ENCODE measurements around the gene EPS8L1. TPM values are rescaled to one million over a fixed set of nuclear protein-coding genes. Genes with fewer than 3 reads are reported as not detected.

EPS8L1 gene
- total and polyA plus RNA-seq, 8 donors = 5.3 to 37.5 (median 14.3) TPM

DNA sequence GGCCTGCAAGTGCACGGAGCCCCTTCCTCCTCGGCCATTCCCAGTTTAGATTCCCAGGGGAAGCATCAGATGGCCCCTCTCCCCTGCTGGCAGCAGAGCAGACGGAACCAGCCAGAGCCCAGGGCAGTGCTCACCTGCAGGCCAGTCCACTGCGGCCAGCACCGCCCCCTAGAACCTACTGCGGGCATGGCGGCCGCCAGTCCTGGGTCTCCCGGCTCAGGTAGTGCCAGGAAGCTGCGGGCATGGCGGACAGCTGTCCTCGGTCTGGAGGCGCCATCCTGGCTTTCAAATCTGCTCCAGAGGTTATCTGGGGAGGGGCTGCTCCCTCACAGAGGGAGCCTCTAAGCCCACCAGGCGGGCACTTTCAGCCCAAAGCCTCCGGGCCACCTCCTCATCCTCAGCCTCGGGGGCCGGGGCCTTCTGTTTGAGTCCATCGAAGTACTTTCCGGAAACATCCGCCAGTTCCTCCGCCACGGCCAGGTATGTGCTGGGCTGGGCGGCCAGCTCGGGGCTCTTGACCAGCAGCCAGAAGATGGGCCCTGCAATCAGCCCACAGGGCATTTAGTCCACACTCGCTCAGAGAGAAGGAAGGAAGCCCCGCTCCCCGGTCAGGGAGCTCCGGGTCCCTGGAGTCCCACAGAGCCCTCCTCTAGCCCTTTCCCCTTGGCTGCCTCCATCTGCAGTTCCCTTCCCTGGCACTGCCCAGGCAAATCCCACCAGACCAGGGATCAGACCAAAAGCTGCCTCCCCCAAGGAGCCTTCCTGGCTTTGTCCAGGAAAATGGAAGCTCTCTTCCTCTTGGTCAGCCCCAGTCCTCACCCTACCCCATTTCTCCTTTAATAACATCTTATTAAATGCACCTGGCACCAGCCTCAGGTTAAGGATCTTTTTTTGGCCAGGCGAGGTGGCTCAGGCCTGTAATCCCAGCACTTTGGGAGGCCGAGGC is 30.6 kb upstream of the EPS8L1 start:
- H3K27me3 ChIP-seq = peaks cover 0 to 17% of the 10 kb centered on the region in 2 donors
- H3K4me3 ChIP-seq = no peak overlapping the region
- H3K27ac ChIP-seq = no peak overlapping the region
- intact Hi-C loops (cut with DNase I) = no loop called here
- peaks cover 0 to 82% of the 10 kb centered on the region in 2 donors for H3K36me3 ChIP-seq
- no peaks in the 10 kb centered on the region for H3K9me3 ChIP-seq
- H3K4me1 ChIP-seq = peaks cover 0 to 7% of the 10 kb centered on the region in 2 donors
- no peak for TF ChIP-seq CTCF (IDR thresholded peaks at IDR 0.05)
- no peak for ATAC-seq
- peak in 1 of 4 donors; percentile 21 for DNase-seq

DNA sequence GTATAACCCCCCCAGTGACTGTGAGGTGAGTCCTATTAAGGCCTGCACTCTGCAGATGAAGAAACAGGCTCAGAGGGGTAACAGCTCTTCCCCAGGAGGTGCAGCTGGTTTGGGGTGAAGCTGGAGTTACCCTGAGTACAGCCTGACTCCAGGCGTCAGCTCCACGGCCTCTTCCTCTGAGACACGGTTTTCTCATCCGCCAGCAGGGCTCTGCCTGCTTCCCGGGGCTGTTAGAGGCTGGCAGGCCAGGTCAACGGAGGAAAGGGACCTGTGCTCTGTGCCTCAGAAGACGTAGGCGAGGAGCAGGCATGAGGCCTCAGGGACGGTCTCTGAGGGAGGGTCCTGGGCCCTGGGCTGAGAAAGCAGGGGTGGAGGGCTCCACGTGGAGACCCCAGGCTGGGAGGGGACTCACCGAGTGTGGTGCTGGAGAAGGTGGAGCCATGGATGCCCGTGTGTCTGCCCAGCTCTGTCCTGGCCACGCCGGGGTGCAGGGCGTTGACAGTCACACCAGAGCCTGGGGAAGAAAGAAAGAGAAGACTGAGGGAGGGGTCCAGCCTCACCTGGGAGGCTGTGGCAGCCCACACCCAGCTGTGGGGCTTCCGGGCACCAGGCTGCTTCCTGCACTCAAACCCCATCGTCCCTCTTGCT is 28.6 kb upstream of the EPS8L1 start:
- ATAC-seq (no peak), DNase-seq (no peak)
- no peaks in the 10 kb centered on the region for H3K9me3 ChIP-seq
- intact Hi-C loops (cut with DNase I) = no loop called here
- peaks cover 0 to 3% of the 10 kb centered on the region in 2 donors for H3K27me3 ChIP-seq
- TF ChIP-seq CTCF (IDR thresholded peaks at IDR 0.05) = no peak
- H3K27ac ChIP-seq = no peak overlapping the region
- H3K4me1 ChIP-seq = peaks cover 0 to 1% of the 10 kb centered on the region in 2 donors
- H3K36me3 ChIP-seq = peaks cover 0 to 97% of the 10 kb centered on the region in 2 donors
- H3K4me3 ChIP-seq = no peak overlapping the region

- H3K4me1 ChIP-seq = no peaks in the 10 kb centered on the region
Observed at GRCh38 chr19:55047951-55048350, 27.7 kb upstream of the EPS8L1 start.

GRCh38 chr19:55048446-55048845 is 27.2 kb upstream of the EPS8L1 start:
- H3K4me1 ChIP-seq = no peaks in the 10 kb centered on the region
- H3K27me3 ChIP-seq = no peaks in the 10 kb centered on the region
- no peak overlapping the region for H3K27ac ChIP-seq
- H3K36me3 ChIP-seq = peaks cover 0 to 96% of the 10 kb centered on the region in 2 donors
- TF ChIP-seq CTCF (IDR thresholded peaks at IDR 0.05) = no peak
- ATAC-seq (no peak), DNase-seq (no peak)
- no peak overlapping the region for H3K4me3 ChIP-seq
- intact Hi-C loops (cut with DNase I) = no loop called here
- H3K9me3 ChIP-seq = no peaks in the 10 kb centered on the region

More at GRCh38 chr19:55047951-55048350, 27.7 kb upstream of the EPS8L1 start:
- TF ChIP-seq CTCF (IDR thresholded peaks at IDR 0.05) = no peak
- H3K4me3 ChIP-seq = no peak overlapping the region
- no peak for DNase-seq
- intact Hi-C loops (cut with DNase I) = no loop called here
- peaks cover 0 to 96% of the 10 kb centered on the region in 2 donors for H3K36me3 ChIP-seq
- H3K9me3 ChIP-seq = no peaks in the 10 kb centered on the region
- no peaks in the 10 kb centered on the region for H3K27me3 ChIP-seq
- no peak overlapping the region for H3K27ac ChIP-seq
- ATAC-seq = no peak
